Stimulated activated CD4-positive, alpha-beta T cell treated with anti-CD3 and anti-CD28 coated beads, Interleukin-15, amount 100 ng/mL, for 1 hour (primary cell): ENCODE results near the gene TRIL.

ENCODE experiments used
- DNase-seq, 2 donors: peaks; one replicate each; pipeline ENCODE4 v3.0.0-alpha.2; 2020; ENCODE audit warnings: low read depth in 1 of 2, low spot score in 1 of 2

Gene TRIL

GRCh38 chr7:28958235-28958979 lies at the start of gene TRIL:
Gene TRIL (minus strand): TSS chr7:28958330. CDS start chr7:28958046, 284 bp downstream.
- no peak for DNase-seq

GRCh38 chr7:29007127-29007526 lies 49.0 kb upstream of the TRIL start:
- DNase-seq, result no peak

- DNase-seq, result no peak
Measured at GRCh38 chr7:29005829-29006228, 47.7 kb upstream of the TRIL start.

- no peak for DNase-seq
Measured at GRCh38 chr7:29005406-29005805, 47.3 kb upstream of the TRIL start.

GRCh38 chr7:29003703-29004102 lies 45.6 kb upstream of the TRIL start:
- DNase-seq, result no peak

- DNase-seq, result no peak
Measured at GRCh38 chr7:29000717-29001076, 42.6 kb upstream of the TRIL start.

GRCh38 chr7:28999895-29000716 lies 42.0 kb upstream of the TRIL start:
- no peak for DNase-seq

GRCh38 chr7:28999427-28999826 lies 41.3 kb upstream of the TRIL start:
- no peak for DNase-seq

- no peak for DNase-seq
Measured at GRCh38 chr7:28998105-28998504, 40.0 kb upstream of the TRIL start.

GRCh38 chr7:28996836-28997235 lies 38.7 kb upstream of the TRIL start:
- DNase-seq, result no peak

- DNase-seq, result no peak
Measured at GRCh38 chr7:28993371-28993770, 35.2 kb upstream of the TRIL start.

GRCh38 chr7:28992798-28993197 lies 34.7 kb upstream of the TRIL start:
- DNase-seq, result no peak

GRCh38 chr7:28990200-28990960 lies 32.2 kb upstream of the TRIL start:
- no peak for DNase-seq

- DNase-seq, result no peak
Measured at GRCh38 chr7:28989211-28989980, 31.3 kb upstream of the TRIL start.

- DNase-seq, result no peak
Measured at GRCh38 chr7:28988810-28989209, 30.7 kb upstream of the TRIL start.

GRCh38 chr7:28988091-28988490 lies 30.0 kb upstream of the TRIL start:
- DNase-seq, result no peak

GRCh38 chr7:28986765-28987110 lies 28.6 kb upstream of the TRIL start:
- DNase-seq, result no peak

GRCh38 chr7:28986028-28986764 lies 28.1 kb upstream of the TRIL start:
- no peak for DNase-seq

- no peak for DNase-seq
Measured at GRCh38 chr7:28984631-28985030, 26.5 kb upstream of the TRIL start.

- no peak for DNase-seq
Measured at GRCh38 chr7:28984217-28984616, 26.1 kb upstream of the TRIL start.
